ENCODE measurements around the gene RNF32.

GRCh38 chr7:156612930-156613329, 27.6 kb upstream of the RNF32 start:
- TF ChIP-seq, protein P1, sequence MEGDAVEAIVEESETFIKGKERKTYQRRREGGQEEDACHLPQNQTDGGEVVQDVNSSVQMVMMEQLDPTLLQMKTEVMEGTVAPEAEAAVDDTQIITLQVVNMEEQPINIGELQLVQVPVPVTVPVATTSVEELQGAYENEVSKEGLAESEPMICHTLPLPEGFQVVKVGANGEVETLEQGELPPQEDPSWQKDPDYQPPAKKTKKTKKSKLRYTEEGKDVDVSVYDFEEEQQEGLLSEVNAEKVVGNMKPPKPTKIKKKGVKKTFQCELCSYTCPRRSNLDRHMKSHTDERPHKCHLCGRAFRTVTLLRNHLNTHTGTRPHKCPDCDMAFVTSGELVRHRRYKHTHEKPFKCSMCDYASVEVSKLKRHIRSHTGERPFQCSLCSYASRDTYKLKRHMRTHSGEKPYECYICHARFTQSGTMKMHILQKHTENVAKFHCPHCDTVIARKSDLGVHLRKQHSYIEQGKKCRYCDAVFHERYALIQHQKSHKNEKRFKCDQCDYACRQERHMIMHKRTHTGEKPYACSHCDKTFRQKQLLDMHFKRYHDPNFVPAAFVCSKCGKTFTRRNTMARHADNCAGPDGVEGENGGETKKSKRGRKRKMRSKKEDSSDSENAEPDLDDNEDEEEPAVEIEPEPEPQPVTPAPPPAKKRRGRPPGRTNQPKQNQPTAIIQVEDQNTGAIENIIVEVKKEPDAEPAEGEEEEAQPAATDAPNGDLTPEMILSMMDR (IDR thresholded peaks at IDR 0.05; ENCODE audit: low read depth, low read length), result no peak
- TF ChIP-seq EZH2phosphoT487 (IDR thresholded peaks at IDR 0.05; ENCODE audit: low read depth), result no peak
